GM19467 (cell line): ENCODE measurements around the gene CLN6.
"Not testable (repeated sequence)": the region's sequence is repeated elsewhere in the genome, so short reads cannot be mapped to it uniquely, and the experiment has no call there.

ENCODE experiments used
- ATAC-seq: cut with Tn5 transposase; IDR thresholded peaks from one replicate; pipeline ENCODE4 v1.9.1; 2021; ENCODE audit warnings: mild to moderate bottlenecking, moderate library complexity; ENCODE audit not compliant: unreplicated experiment

CLN6 gene

DNA sequence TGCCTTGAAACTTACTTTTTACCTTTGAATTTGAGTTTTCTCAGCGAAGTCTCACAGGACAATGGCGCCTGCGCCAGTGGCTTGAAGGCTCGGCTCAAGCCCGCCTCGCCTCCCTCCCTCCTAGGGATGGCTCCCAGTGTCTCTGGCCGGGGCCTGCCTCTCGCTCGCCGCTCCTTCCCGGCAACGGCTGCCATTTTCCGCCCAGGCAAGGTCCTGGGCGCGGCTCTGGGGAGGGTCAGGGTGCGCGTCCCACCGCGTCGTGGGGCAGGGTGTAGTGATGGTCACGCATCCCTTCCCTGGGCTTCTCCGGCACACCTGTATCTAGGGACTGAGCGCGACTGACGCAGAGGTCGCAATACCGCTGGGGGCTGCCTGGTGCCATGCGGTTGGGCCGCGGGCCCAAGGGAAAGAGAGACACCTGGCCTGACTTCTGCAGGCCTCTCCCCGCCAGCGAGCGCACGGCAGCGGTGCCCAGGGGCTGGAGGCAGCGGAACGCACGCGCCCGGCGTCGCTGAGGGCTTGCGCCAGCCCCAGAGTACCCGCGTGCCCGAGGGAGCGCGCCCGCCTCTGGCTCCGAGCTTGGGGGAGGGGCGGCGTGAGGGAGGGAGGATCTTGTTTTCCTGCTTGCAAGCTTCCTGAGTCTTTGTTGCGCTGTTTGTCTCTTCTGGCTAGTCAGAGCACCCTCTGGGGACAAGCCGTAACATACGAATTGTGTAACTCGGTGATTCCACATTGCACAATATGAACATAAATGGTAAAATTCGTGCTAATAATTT lies 27.3 kb upstream of the CLN6 start:
- ATAC-seq, result no peak

DNA sequence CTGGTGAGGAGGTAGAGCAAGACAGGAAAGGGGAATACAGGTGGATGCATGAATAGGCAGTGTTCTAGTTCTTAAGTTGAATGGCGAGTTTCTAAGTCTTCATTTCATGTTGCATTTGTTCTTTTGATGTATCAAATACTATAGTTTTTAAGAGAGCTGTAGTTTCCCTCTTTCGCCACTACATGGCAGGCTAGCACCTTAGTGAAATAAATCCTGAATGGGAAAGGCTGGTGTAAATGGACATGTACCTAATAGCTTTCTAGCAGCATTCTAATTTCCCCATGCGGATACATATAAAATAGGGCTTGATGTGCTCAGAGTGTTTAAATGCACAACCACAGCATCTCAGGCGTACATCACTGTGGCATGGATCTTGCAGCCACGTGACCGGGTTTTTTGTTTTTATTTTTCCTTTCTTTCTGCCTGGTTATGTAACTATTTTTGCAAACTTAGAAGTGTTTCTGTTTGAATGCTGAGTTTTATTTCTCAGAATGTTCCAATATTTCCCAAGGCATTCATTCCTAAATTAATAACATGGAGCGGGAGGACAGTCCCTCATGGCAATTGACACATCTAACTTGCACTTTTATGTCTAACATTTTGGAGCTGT lies 23.5 kb upstream of the CLN6 start:
- ATAC-seq, result no peak

DNA sequence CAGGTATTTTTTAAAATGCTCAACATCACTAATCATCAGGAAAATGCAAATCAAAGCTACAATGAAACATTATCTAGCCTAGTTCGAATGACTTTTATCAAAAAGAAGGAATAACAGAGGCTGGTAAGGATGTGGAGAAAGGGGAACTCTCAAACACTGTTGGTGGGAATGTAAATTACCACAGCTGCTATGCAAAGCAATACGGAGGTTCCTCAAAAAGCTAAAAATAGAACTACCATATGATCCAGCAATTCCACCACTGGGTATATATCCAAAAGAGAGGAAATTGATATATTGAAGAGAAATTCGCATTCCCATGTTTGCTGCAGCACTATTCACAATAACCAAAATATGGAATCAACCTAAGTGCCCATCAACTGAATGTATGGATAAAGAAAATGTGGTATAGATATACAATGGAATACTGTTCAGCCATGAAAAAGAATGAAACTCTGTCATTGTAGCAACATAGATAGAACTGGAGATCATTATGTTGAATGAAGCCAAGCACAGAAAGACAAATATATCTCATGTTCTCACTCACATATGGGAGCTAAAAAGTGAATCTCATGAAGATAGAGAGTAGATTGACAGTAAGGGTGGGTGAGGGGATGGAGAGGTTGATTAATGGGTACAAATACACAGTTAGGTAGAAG lies 19.7 kb upstream of the CLN6 start:
- ATAC-seq, result no peak

DNA sequence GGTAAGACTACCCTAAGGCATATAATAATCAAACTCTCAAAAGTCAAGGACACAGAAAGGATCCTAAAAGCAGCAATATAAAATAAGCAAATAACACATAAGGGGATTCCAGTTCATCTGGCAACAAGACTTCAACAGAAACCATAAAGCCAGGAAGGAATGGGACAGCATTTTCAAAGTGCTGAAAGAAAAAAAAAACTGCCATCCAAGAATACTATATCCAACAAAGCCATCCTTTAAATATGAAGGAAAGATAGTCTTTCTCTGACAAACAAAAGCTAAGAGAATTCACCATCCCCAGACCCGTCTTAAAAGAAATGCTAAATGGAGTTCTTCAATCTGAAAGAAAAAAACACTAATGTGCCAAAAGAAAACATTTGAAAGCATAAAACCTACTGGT lies 14.7 kb upstream of the CLN6 start:
- no peak for ATAC-seq

DNA sequence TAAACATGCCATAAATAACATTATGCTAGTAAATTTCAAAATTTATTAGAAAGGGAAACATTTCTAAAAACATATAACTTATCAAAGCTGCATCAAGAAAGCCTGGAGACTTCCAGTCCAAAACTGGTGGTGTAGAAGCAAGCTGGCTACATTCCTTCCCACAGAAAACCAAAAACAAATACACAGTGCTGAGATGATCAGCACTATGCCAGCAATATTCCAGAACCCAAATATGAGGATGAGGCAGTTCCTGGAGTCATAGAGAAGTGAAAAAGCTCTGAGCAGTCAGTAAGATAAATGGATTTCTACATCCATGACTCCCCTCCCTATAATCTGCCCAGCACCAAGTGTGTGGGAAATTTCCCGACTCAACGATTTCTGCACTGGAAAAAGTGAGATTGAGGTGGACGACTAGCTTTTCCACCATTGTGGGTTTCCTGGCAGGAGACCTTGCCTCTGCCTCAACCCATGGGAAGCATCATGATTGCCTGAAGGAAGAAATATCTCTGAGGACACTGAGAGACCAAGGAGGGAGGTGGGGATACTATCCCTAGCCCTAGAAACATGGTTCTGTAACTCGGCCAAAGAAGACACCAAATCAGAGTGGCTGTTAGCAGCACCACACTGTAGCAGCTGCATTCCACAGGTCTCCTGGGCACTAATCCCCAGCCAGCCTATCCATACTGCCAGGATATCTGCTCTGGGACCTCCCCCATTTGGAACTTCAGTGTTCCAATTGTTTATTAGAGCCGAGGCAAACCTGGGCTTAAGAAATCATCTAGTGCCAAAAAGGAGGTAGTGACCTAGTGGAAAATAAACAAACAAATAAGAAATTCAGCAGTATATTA lies 11.8 kb upstream of the CLN6 start:
- no peak for ATAC-seq

DNA sequence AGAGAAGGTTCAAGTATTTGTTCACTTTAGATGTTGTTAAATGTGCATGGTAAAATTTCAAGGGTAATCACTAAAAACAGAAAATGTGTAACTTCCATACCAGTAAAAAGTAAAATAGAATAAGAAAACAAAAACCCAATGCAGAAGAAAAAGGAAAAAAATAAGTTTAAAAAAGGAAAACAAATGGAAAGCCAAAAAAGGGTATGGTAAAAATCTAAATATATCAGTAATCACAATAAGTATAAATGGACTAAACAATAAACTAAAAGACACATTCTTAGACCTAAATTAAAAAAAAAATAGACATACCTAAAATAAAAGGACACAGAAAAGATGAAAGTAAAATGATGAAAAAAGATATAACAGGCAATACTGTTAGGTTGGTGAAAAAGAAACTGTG lies 9.5 kb upstream of the CLN6 start:
- ATAC-seq, result no peak

DNA sequence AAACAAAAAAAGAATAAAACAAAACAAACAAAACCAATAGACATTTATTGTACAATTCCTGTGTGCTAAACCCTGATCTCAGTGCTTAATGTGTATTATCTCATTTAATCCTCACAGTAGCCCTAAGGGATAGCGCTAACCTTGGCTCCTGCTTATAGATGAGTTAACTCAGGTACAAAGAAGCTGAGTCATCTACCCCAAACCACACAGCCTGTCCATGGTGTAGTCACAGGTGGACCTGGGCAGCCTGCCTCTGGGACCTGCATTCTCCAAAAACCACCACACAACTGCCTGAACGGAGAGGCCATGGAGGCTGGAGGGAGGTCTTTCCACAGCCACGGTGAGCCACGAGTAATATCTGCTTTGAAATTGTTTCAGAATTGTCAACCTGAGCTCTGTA lies 5.5 kb upstream of the CLN6 start:
- ATAC-seq, result no peak

DNA sequence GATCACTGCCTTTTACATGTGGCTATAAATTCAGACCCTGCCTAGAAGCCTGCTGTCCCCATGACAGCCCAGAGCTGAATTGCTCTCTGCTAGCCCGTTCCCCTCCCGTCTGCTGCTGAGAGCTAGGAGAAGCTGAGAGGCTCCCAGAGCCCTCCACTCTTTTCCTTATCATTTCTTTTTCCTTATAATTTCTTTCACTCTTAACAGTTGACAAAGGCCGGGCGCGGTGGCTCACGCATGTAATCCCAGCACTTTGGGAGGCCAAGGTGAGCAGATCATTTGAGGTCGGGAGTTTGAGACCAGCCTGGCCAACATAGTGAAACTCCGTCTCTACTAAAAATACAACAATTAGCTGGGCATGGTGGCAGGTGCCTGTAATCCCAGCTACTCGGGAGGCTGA lies 5.0 kb upstream of the CLN6 start:
- not testable (repeated sequence) for ATAC-seq

DNA sequence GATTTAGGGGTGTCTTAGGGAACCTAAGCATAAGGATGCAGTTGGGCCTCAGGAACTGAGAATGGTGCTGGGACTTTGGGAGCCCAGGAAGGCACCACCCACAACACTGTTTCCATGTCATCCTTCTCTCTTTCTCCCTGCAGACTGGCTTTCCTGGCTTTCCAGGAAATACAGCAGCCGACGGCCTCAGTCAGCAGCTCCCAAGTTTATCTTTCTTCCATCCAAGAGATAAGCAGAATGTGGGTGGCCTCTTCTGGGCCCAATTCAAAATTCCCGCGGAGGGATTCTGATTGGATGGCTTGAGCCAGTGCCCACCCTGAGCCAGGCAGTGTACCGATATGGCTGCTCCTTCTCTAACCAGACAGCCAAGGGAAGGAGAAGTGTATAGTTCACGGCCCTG lies 4.5 kb upstream of the CLN6 start:
- ATAC-seq, result no peak

DNA sequence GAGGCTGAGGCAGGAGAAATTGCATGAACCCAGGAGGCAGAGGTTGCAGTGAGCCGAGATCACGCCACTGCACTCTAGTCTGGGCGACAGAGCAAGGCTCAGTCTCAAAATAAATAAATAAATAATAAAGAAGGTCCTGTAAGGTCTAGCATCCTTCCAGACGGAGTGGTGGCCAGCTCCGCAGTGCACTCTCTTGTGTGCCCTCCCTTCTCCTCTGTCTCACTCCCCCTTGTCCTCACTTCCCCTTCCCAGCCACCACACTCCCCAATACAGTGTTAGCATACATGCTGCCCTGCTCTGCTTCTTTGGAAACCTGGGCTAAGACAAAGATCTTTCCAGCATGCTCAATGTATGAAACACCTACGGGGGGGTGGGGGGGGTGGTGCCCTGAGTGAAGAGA lies 3.4 kb upstream of the CLN6 start:
- no peak for ATAC-seq

DNA sequence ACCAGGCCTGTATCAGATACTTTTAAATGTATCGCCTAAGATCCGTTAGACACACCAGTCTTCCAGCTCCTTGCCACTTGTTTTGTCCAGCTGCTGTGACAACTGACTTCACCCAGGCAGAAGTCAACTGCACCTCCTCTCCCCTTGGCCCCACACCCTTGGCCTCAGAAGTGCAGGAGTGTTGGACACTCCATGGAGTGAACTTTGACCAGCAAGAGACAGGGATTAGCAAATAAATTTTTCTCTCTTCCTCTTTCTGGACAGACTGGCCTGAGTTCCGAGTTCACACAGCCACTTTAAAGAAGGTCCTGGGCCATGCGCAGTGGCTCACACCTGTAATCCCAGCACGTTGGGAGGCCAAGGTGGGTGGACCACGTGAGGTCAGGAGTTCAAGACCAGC lies 2.9 kb upstream of the CLN6 start:
- ATAC-seq, result no peak

DNA sequence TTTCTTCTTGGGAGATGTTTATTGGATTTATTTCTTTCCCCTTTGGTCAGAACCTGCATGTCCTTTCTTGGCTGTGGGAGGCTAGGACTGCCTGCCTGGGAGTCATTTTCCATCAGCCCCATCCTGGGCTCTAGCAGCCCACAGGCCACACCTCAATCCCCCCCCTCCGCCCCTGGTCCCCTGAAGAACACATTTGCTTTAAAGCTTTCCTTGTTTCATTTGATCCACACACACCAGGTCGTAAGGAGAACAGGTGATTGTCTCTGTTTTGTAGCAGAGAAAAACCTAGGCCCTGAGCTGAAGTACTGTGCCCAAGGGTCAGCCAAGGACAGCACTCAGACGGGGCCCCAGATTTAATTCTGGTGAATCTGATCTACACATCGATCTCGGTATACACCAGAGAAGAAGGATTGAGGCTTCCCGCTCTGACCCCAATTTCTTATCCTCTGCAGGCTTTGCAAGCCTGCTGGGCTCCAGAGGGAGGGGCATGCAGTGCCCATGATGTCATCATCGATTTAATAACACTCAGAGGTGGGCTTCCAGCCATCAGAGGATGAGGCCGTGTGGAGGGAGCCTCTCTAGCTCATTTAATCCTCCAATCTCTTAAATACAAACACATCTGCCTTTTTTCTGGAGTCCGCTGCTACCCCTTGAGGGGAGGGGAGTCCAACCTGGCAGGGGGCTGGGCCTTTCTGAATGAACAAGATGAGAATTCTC lies 1.7 kb upstream of the CLN6 start:
- no peak for ATAC-seq

DNA sequence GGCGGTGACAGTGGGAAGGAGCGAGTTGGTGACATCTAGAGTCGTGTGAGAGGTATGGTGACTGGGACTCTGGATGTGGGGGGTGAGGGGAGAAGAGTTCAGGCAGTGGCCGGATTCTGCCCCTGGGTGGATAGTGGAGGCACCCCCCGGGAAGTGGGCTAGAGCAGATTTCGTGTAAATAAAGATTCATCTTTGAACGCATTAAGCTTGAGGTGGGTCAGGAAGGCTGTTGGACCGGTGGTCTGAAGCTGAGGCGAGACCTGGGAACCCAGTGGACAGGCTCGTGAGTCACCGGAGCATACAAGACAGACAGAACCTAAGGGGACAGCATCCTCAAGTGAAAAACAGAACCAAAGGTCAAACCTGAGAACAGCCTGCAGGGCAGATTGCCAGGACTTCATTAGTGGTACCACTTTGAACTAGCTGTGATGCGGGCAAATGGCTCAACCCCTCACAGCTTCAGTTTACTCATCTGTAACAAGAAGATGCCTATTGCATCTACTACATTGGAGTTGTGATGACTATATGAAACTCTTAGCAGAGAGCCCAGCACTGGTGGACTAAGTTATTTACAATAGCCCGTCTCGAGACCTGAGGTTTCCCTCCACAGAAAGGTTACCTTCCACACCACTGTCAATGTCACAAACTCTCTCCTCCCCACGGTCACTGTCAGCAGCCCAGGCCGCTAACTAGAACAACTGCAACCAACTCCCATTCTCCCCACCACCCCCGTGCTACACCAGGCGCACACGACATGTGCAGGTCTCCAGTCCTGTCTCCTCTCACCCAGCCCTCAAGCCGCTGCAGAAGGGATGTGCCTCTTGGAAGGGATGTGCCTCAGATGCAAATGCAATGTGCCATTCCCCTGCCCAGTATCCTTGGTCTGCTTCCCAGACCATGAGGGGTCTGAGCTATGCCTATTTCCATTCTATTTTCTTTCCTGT lies 901 bp upstream of the CLN6 start:
- ATAC-seq, result no peak

DNA sequence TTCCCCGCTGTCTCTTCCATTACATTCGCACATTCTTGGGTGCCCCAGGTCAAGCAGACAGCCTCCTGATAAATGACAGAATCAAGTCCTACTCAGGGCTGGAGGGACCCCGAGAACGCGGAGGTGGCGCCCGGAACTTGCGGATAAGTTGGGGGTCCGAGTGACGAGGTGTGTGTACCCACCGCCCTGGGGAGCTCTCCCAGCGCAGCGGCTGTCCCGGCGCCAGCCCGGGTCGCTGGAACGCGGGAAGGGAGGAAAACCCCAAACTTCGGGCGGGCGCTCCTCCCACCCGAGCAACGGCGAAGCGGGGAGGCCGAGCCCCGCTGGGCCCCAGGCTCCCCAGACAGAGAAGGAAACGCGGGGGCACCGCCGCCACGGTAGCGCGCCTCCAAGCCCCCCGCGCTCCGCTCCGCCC lies 550 bp downstream of the CLN6 start:
- ATAC-seq, result no peak

DNA sequence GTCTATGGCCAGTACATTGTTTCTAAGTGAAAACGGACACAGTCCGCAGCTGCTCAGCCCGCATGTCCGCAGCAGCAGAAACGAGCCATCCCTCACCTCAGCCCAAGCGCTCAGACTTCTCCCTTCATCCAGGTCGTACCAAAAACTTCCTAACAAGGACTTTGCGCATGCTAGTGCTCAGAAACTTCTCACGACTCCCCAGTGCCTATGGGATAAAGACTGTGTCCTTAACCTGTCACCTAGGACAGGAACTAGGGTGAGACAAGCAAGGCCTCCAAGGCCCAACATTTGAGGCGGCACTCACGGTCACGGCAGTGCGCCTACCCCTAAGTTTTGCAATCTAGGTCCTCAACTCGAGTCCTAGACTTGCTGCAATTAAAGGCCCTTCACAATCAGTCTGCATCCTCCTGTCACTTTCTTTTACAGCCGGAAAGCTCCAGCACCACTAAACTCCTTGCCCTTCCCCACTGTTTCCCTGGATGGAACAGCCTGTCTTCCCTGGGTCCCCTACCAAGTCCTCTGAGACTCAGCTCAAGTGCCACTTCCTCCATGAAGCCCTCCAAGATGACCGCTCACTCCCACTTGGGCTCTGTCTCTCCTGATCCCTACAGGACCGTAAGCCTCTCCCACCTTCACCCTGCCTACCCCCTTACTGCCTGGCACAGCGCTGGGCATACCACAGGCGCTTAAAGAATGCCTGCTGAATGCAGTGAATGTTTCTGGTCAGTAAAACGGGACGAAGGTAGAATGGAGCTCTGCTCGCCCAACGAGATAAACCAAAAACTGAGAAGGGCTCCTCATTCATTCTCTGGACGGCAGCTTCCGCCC lies 1.2 kb downstream of the CLN6 start:
- no peak for ATAC-seq

DNA sequence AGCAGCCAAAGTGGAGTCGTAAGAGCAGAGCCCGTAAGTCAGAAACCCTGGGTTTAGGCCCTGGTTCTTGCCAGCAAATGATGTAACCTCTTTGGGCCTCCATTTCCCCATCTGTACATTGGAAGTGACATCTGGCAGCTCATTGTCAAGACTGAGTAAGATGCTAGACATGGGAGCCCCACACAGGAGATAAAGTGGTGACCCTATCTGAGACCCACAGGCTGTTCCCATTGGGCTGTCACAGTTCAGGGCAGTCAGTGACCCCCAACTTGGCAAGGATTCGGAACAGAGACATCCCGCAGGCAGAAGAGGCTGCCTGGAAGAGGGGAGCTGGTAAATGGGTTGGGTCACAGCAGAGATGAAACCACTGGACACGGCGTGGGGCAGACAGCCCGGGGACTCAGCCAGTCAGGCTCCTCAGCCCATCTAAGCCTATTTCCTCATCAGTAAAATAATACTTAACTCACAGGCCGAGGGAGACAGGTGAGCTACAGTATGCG lies 1.8 kb downstream of the CLN6 start:
- no peak for ATAC-seq

DNA sequence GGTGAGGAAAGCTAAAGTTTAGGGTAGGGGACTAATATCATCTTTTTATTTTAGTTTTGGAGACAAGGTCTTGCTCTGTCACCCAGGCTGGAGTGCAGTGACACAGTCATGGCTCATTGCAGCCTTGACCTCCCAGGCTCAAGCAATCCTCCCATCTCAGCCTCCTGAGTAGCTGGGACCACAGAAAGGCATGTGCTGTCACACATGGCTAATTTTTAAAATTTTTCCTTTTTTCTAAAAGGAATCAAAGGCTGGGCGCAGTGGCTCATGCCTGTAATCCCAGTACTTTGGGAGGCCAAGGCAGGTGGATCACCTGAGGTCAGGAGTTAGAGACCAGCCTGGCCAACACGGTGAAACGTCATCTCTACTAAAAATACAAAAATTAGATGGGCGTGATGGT lies 4.1 kb downstream of the CLN6 start:
- not testable (repeated sequence) for ATAC-seq

DNA sequence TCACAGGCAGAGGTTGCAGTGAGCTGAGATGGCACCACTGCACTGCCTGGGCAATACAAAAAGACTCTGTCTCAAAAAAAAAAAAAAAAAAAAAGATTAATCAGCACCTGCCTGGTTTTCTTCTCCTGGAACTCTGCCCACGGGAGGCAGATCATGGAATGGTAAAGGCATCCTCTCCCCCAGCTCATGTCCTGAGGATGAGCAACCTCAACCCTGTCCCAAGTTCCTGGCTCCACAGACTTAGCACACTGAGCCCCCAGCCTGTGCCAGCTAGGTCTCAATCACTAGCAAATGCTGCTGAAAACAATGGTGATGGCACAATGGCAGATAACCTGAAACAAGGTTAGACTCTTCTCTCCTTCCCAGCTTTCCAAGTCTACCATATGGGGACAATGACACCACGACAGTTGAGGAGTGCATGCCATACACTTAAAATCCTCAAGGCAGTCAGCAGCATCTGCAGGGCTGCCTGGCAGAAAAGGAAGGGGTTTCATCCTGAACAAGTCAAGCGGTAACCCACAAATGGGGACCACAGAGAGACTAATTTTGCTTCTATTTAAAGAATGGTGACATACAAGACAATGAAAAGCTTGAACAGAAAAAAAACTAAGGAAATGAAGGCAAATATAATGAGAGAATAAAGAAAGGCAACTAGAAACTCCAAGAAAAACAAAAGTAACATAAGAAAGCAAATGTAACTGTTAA lies 4.8 kb downstream of the CLN6 start:
- no peak for ATAC-seq
